NT2/D1 (cell line): Measurements from ENCODE around the gene FKBP8.

ENCODE experiments used
- YY1 ChIP-seq: IDR thresholded peaks from 2 replicates; pipeline ENCODE4 v1.6.1; 2011; ENCODE audit not compliant: insufficient read length, insufficient read depth
- ZNF274 ChIP-seq: IDR thresholded peaks from 2 replicates; pipeline ENCODE4 v1.6.1; 2011; ENCODE audit warnings: mild to moderate bottlenecking, low read depth, low read length

DNA sequence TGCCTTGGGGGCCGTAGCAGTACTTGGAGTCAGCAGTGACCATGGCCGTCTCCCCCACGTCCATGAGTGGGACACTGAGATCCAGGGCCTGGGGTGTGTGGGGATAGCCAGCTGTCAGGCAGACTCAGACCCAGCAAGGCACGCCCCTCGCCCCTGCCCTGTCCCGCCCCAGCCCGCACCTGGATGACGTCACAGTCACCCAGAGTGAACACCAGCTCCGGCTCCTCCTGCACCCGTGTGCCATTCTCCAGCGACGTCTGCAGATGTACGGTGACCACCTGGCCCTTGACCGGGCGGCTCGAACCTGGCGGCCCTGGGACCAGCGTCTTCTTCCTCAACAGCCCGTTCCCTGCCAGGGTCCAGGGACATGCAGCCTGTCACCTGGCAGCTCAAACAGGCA lies 4.0 kb downstream of the FKBP8 start:
- TF ChIP-seq ZNF274 (no peak), YY1 (no peak)
